HG02973 (cell line): ENCODE data around the gene GPATCH2L.

ENCODE experiments used
- ATAC-seq: cut with Tn5 transposase; IDR thresholded peaks from one replicate; pipeline ENCODE4 v1.9.1; 2021; ENCODE audit warnings: moderate library complexity; ENCODE audit not compliant: unreplicated experiment

Gene GPATCH2L

DNA sequence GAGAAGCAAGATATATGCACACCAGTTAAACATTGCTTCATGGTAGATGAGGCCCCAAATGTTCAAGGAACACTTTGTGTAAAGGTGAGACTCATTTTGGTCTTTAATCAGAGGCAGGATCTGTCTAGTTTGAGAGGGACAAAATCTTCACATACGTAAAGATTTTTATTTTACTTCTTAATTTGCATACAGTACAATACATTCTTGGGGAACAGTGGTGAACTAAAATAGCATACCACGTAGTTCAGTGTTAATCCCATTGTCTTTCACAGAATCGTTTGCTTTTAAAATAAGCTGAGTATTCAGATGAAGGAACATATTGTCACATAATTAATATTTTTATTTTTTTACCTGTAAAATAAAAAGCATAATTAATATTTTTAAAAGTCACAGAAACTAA lies 43.3 kb downstream of the GPATCH2L start:
- ATAC-seq: no peak

DNA sequence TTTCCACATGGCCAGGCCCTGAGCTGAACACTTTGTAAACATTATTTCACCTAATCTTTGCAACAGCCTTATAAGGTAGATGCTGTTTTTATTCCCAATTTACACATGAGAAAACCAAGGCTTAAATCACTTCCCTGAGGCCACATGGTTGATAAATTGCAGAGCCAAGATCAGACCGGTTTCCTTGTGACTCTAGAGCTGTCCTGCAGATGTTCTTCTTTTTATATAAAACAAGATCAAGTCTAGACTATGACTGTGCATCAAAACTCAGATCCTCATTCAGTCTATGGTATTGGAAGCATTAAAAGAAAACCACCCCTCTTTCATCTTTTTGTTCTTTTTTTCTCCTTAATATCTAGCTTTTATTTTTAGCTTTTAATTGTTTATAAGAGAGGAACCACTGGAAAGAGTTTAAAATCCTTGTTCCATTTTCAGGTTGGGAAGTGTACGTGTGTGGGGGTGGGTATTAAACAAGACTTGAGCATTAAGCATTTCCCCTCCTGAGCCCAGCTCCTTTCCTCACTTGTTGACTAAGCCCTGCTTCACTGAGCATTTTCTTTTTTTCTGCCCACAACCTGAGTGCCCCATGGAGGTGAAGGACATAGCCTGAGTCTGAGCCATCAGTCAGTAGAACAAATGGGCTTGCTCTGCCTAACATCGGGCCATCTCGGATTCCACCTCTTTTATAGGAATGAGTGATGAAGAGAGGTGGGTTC lies 45.4 kb downstream of the GPATCH2L start:
- no peak for ATAC-seq

DNA sequence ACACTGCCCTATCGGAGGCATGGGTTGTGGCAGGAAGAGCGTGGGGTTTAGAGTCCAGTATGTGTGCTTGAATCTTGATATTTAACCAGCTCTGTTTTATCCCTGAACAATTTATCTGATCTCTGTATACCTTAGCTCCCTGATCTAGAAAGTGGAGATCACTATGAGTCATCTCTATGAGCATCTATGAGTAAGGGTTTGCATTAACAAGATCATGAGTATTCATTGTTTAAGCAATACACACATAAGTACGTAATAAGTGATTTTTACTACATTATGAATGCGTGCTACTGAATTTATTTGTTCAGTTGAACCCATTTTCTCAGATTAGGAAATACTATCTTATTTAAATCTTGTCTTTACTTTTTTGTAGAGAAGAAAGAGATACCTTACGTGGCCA lies 49.4 kb downstream of the GPATCH2L start:
- no peak for ATAC-seq

DNA sequence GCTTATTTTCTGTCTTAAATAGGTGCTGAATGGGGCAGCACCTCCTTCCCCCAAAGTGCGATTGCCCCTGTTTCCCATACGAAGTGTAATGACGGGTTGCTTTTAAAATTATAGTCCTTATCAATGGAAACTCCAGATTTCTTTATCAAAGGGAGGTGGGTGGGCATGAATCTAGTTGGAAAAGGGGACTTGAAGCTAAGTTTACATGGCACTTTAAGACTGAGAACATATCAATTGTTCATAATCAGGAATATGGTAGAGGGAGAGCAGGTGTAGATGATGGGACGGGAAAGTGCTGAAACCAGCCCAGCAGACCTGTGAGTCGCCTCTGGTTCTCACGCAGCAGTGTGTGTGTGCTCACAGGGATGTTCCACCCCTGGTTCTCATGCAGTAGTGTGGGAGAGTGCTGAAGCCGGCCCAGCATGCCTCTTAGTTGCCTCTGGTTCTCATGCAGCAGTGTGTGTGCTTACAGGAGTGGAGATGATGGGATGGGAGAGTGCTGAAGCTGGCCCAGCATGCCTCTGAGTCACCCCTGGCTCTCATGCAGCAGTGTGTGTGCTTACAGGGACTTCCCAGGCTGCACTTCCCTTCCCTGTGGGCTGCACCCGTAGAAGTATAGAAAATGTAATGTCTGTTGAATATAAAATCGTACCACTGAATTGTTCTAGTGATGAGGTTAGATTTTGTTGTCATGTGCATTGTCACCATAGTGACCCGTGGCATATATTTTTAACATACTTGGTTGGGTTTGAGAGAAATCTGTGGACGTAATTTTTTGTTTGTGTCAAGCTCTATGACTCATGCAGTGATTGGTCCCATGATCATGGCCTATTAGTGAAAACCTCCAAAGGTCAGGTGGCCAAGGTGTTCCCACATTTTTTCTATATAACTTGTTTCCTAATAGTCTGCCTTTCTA lies 51.6 kb downstream of the GPATCH2L start:
- peak; percentile 49 for ATAC-seq

DNA sequence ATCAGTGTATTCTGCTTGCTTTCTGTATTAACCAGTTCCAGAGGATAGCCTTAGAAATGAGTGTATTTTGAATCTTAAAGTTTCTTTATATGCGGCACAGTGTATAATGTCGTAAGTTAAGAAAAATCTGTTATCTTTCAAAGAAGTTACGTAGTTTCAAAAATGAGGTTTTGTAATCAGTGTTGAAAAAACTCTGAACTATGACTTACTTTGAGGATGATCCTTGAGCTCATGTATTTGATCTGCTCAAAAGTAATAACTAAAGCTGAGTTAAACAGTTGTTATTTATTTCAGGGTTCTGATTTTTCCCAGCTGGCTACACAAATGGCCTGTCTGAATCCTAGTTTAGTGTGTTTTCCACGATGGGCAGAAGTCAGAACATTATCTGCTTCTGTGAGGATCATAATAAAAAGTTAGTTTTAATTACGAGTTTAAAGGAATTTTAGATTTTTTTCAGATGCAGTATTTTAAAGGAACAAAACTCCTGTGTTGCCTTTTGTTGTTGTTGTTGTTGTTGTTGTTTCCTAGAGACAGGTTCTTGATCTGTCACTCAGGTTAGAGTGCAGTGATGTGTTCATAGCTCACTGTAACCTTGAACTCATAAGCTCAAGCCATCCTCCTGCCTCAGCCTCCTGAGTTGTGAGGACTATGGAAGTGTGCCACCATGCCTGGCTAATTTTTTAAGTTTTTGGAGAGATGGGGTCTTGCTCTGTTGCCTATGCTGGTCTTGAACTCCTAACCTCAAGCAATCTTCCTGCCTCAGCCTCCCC lies 52.9 kb downstream of the GPATCH2L start:
- ATAC-seq: no peak

DNA sequence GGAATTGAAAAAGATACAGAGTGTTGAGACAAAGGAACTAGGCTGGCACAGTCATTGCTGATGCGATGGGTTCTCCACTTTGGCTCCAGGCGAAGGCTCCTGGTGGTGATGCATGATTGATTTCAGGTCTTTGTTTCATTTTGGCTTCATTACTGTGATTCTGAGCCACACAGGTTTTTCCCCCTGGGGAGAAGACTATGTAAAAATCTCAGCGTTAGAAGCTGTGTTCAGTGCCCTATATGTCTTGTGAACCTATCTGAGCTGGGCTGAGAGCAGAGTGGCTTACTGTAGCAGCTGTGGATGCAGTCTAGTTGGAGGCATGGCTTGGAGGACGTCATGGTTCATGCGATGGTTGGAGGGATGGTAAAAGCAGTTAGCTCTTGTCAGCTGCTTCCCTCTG lies 54.0 kb downstream of the GPATCH2L start:
- ATAC-seq: no peak

DNA sequence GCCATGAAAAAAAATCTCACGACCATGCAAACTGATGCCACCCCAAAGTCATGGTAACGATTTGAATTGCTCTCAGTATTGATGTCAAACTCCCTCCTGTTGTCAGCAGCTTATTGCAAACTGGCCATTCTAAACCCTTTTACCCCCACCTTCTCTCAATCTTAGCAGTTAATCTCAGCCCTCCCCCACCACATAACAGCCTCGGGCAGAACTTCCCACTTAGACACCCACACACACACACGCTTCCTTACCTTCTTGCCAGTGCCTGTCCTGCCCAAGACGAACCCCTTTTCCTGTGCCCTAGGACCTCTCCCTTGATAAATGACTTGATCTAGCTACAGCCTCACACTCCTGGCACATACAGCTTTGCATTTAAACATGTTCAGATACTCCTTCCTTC lies 56.6 kb downstream of the GPATCH2L start:
- ATAC-seq: no peak

DNA sequence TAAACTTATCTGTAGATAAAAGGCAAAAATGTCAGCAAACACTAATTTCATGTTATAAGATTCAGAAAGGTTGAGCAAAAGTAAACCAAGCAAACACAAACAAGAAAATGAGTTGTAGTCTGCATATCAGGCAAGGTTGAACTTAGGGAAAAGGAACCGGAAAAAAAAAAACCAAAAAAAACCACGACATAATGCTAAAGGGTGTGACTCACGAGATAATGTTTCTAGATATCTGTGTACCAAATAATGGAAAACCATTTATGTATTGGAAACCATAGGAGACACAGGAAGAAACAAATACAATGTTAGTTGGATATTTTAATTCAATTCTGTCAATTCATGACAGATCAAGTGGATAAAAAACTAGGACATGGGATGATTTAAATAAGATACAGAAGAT lies 60.5 kb downstream of the GPATCH2L start:
- no peak for ATAC-seq

DNA sequence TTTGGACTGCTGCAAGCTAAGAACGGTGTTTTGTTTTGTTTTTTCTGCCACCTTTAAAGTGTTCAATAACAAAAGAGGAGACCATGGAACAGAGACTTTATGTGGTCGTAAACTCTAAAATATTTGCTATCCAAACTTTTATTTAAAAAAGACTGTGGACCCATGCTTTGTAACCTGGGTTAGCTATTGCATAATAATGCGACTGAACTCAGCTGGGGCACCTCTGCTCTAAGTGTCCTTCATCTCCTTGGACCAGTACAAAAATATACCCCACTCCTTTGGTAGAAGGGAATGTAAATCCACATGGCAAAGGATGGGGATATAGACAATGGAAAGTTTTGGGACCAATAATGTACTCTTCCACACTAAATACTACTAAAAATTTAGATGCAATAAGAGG lies 65.5 kb downstream of the GPATCH2L start:
- no peak for ATAC-seq

DNA sequence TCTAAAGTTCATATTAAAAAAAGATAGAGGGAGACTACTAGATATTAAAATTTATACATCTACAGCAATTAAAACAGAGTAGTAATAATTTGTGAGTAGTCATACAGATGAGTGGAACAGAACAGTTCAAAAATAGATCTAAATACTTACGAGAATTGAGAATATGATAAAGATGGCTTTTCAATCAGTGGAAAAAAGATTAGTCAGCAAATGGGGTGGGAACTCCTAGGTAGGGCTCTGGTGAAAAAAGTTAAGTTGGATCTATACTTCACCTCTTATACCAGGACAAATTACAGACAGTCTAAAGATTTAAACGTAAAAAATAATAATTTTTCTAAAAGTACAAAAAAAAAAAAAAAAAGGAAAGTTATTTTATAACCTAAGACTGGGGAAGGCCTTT lies 66.9 kb downstream of the GPATCH2L start:
- no peak for ATAC-seq

DNA sequence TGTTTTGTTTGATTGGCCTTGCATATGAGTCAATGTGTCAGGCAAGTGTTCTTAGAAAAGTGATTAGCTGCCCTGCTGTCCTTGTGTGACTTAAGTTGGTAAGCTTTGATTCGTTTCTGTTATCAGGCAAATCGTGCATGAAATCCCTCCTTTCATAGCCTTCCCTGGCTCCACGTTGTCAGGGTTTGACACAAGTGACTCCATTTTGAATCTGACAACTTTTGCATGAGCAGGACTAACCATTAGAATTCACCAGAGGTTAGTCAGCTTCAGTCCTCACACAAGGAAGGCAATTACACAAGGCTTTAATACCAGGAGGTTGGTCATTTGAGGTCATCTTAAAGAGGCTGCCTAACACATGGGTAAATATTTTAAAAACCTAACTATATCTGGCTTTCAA lies 68.2 kb downstream of the GPATCH2L start:
- no peak for ATAC-seq

DNA sequence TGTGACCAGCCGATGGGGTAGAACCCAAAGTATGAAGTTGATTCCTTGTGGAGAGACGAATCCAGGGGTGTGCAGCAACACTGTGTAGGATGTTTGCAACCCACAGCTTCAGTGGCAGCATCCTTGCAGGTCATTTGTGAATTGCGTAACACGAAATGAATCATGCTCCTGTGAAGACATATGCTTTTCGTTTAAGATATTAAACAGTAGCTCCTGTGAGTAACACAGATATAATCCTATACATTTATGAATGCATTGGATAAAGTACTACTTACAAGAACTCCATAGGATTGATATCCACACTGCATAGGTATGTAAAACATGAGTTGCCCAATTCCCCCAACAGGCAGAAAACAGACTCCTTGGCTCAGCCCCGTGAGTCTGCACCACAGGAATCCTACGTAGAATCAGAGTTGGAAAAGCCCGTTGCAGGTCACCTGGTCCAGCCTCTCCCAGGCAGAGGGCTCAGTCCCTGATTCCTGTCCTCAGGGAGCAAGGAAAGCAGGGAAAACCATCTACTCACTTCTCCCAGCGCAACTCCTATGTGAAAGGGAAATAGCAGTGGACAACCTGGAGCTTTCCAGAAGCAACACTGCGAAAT lies 75.8 kb downstream of the GPATCH2L start:
- ATAC-seq: no peak

DNA sequence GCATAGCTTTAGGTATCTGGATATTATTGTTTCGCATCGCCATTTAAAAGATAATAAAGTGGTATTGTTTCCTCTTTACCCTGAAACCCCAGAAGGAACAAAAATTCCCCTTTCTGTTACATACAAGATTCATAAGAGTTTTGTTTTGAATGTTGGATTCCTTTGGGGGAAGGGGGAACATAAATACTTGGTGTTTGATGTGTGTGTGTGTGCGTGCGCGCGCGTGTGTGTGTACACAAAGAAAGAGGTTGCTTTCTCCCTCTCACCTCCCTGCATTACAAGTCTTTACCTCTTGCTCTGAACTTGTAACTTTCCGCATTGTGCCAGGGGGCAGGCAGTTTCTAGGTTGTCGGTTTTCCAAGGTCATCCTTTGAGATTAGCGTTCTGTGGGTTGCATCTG lies 76.4 kb downstream of the GPATCH2L start:
- ATAC-seq: no peak

DNA sequence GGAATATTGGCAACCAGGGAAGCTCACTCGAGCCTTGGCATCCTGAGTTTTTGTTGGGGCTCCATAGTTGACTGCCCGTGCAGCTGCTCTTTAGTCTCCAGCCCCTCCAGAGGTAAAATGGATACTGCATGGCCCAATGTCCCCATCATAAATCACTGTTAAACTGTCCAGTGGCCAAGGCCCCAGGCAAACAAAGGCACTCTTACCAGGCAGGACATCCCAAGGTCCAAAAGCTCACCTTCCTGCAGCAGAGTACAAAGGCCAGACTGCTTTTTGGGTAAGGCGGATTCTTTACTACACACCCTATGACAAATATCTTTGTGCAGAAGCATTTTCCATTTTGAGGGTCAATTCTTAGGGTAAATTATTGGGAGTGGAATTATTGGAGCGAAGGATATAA lies 81.1 kb downstream of the GPATCH2L start:
- no peak for ATAC-seq

DNA sequence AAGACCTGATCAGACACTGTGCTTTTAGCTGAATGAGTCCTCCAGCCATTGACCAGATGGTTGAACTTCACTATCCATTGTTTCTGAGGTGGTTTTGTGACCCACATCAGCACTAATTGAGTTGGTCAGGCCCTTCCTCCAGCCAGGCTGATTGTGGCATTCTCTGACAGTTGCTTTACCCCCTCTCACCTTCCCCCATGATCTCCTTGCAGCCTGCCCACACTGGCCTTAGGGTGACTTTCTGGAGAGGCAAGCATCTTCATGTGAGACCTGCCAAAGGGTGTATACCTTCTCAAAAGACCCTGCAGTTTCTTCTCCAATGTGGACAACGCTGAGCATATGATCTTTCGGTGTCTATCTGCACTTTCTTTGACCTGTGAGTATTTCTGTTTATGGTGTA lies 83.9 kb downstream of the GPATCH2L start:
- no peak for ATAC-seq

DNA sequence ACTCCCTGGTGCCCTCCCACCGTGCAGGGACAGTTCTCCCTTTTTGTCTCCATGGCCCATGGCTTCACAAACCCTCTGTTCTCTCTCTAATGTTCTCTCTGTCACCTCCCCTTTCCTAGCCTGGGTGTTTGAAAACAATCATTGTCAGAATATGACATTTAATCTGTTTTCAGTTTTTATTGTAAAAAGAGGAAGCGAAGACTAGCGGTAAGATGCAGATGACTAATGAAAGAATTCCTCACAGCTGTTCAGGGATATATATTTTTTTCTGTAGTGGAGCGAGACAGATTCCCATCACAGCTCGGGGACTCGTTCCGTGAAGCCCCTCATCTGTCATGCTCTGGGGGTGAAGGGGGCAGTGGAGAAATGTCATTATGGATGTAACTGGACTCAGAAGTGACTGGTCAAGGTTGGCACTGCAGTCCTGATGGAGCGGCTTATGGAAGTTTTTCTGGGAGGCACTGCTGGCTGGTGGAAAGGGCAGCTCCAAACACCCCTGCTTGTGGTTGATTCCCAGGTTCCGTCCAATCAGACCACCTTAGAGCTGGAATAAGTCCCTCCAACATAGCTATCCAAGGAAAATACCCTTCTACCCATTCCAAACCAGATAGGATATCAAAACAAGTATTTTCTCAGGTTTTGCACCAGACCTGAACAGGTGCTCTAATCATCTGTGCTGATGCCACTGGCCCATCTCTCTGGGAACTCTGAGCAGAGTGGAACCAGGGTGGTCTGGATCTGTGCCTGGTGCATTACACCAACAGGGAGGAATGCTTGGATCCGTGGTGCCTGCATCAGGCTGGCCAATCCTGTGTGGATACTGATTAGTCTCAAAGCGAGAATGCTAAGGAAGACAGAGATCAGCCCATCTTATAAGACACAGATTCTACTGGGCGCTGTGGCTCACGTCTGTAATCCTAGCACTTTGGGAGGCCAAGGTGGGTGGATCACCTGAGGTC lies 84.7 kb downstream of the GPATCH2L start:
- peak; percentile 73 for ATAC-seq

DNA sequence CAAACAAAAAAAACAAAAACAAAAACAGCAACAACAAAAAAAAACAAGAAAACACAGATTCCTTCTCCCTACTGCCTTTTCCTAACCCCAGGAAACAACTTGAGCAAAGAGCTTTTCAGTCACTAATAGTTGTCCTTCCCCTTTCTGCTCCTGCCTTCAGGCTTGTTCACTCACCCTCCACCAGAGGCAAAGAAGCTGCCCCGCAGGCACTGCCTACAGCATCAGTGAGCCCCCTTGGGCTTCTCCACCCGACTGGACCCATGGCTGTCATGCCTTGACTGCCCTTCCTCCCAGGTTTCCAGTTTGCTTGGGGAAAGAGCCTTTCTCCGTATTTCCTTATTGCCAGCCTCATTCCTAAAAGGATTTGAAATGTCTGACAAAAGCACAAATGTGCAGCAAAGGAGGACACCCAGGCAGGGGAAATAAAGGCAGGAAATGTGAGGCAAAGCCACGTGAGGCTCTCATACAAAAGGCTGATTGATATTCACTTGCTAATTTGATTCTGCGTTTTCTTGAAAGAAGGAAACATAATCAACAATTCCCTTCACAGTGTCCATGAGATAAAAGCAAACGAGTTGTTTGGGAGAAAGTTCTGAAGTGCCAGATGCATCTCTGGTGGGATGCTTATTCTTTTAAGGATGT lies 85.7 kb downstream of the GPATCH2L start:
- ATAC-seq: no peak

DNA sequence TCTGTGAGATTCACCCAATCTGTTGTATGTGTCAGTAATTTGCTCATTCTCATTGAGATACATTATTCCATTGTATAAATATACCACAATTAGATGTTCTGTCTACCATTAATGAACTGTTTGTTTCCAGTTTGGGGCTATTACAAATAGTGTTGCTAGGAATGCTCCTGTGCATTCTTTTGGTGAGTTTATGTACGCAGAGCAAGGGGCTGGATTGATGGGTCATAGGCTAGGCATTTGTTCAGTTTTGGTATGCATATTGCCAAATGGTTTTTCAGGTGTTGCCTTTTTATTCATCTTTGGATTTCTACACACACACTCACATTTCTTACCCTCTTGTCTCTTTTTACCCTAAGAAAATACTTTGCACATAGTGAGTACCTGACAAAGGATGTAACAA lies 93.4 kb downstream of the GPATCH2L start:
- no peak for ATAC-seq

DNA sequence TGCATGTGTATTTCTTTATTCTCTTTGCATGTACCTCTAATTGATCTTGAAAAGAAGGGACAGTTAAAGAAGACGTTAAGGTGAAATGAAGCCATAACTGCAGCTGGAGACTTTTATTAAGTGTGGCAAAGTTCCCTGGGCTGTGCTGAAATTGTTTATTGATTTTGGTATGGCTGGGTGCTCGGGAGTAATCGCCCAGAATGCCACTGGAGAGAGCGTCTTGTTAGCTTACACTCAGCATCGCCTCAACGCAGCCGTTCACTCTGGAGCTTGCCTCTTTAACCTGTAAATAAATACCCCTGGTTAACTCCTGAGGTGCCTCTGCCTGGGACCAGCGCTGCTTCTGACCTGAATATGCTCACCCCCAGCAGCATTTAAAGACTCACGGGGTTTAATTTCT lies 98.6 kb downstream of the GPATCH2L start:
- no peak for ATAC-seq

DNA sequence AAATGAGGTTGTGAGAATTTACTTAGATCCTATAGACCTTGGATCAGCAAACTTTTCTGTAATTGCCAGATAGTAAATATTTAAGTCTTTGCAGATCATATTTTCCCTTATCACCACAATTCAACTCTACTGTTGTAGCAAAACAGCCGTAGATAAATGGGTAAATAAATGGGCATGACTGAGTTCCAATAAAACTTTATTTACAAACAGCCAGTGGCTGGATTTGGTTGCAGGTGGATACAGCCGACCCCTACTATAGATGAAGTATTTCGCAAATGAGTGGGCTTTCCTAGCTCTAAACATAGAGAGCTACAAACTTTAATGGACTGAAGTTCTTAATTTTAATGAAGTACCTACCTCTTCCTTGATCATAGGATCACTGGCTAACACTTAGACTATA lies 100.7 kb downstream of the GPATCH2L start:
- ATAC-seq: no peak
